Measurements from ENCODE around the gene IQCK. TPM values are rescaled to one million over a fixed set of nuclear protein-coding genes. Genes with fewer than 3 reads are reported as not detected.
A peak's percentile ranks its signal among the peaks of the same experiment; 100 is the strongest.

Gene IQCK
- total RNA-seq, 1 donor from 2014 or later: 1.3 TPM

DNA sequence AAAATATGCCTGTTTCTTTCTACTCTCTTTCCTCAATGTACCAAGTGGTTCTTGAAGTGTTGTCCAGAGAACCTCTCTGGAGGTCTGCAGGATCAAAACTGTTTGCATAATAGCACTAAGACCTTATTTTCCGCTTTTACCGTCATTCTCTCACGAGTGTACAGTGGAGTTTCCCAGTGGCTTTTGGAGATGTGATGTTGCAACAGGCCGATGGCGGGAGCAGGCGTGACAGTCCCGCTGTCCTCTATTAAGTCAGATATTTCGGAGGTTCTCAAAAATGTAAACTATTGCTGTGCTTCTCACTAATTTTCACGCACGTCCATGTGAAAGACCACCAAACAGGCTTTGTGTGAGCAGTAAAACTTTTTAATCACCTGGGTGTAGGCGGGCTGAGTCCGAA is 174.8 kb downstream of the IQCK start:
- DNase-seq (ENCODE audit: low read depth): no peak
- TF ChIP-seq CTCF (IDR thresholded peaks at IDR 0.05; ENCODE audit: insufficient read depth, low read length, severe bottlenecking): no peak
- no peak for FAIRE-seq
- H3K27me3 ChIP-seq (ENCODE audit: control insufficient read depth, insufficient read depth, low read length): no peaks in the 10 kb centered on the region
- no peaks in the 10 kb centered on the region for H3K36me3 ChIP-seq (ENCODE audit: control insufficient read depth, insufficient read depth, low read length)
- no peak overlapping the region for H3K4me3 ChIP-seq (ENCODE audit: low read depth, low read length)

- no peaks in the 10 kb centered on the region for H3K36me3 ChIP-seq (ENCODE audit: control insufficient read depth, insufficient read depth, low read length)
- no peak for TF ChIP-seq CTCF (IDR thresholded peaks at IDR 0.05; ENCODE audit: insufficient read depth, low read length, severe bottlenecking)
- FAIRE-seq: no peak
- no peaks in the 10 kb centered on the region for H3K27me3 ChIP-seq (ENCODE audit: control insufficient read depth, insufficient read depth, low read length)
- no peak overlapping the region for H3K4me3 ChIP-seq (ENCODE audit: low read depth, low read length)
- no peak for DNase-seq (ENCODE audit: low read depth)
Measured at GRCh38 chr16:19894586-19894985, 176.5 kb downstream of the IQCK start.

- no peak for DNase-seq (ENCODE audit: low read depth)
- TF ChIP-seq CTCF (IDR thresholded peaks at IDR 0.05; ENCODE audit: insufficient read depth, low read length, severe bottlenecking): no peak
Measured at GRCh38 chr16:19896951-19897350, 178.9 kb downstream of the IQCK start.

GRCh38 chr16:19898166-19898565 is 180.1 kb downstream of the IQCK start:
- no peak for DNase-seq (ENCODE audit: low read depth)
- FAIRE-seq: no peak
- no peak overlapping the region for H3K4me3 ChIP-seq (ENCODE audit: low read depth, low read length)
- no peaks in the 10 kb centered on the region for H3K27me3 ChIP-seq (ENCODE audit: control insufficient read depth, insufficient read depth, low read length)
- no peaks in the 10 kb centered on the region for H3K36me3 ChIP-seq (ENCODE audit: control insufficient read depth, insufficient read depth, low read length)
- no peak for TF ChIP-seq CTCF (IDR thresholded peaks at IDR 0.05; ENCODE audit: insufficient read depth, low read length, severe bottlenecking)

More at GRCh38 chr16:19896951-19897350, 178.9 kb downstream of the IQCK start:
- H3K4me3 ChIP-seq (ENCODE audit: low read depth, low read length): no peak overlapping the region
- no peaks in the 10 kb centered on the region for H3K36me3 ChIP-seq (ENCODE audit: control insufficient read depth, insufficient read depth, low read length)
- no peak for FAIRE-seq
- H3K27me3 ChIP-seq (ENCODE audit: control insufficient read depth, insufficient read depth, low read length): no peaks in the 10 kb centered on the region

DNA sequence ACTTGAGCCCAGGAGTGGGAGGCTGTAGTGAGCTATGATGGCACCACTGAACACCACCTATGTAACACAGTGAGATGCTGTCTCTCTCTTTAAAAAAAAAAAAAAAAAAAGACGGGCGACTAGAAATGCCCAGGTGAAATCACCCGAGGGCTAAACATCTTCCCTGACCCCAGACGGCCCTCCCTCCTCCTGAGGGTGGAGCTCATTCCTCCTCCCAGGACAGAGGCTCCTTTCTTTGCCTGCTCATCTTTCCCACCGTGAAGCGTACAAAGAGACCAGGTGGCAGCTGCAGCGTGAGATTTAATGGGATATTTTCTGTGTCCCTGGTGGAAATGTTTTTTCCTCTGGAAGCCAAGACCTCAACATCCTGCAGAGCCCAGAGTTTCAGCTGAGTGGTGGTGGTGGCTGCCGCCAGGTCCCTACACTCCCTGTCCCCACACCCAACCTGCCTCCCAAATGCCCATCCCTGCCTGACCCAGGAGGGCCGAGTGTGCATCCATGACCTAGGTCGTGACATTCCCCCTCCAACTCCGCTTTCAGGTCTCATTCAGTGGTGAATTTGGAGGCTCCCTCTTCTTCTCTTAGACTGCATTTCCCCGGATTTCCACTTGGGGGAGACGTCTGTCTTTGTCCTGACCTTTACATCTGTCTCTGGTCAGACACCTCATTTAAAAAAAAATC is 181.0 kb downstream of the IQCK start:
- no peak for FAIRE-seq
- Histone ChIP-seq H3K27me3 (ENCODE audit: control insufficient read depth, insufficient read depth, low read length) (no peaks in the 10 kb centered on the region), H3K4me3 (ENCODE audit: low read depth, low read length) (no peak overlapping the region), H3K36me3 (ENCODE audit: control insufficient read depth, insufficient read depth, low read length) (no peaks in the 10 kb centered on the region)
- peak; percentile 53 for DNase-seq (ENCODE audit: low read depth)
- TF ChIP-seq CTCF (IDR thresholded peaks at IDR 0.05; ENCODE audit: insufficient read depth, low read length, severe bottlenecking): peak; percentile 78

DNA sequence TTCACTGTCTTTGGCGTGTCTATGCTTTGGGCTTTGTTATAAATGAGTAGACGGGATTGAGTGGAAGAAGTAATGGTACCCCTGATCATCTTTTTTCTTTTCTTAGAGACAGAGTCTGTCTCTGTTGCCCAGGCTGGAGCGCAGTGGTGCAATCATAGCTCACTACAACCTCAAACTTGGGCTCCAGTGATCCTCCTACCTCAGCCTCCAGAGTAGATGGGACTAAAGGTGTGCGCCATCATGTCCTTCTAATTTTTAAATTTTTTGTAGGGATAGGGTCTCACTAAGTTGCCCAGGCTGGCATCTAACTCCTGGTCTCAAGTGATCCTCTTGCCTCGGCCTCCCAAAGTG is 181.5 kb downstream of the IQCK start:
- no peak for TF ChIP-seq CTCF (IDR thresholded peaks at IDR 0.05; ENCODE audit: insufficient read depth, low read length, severe bottlenecking)
- FAIRE-seq: no peak
- Histone ChIP-seq H3K36me3 (ENCODE audit: control insufficient read depth, insufficient read depth, low read length) (no peaks in the 10 kb centered on the region), H3K4me3 (ENCODE audit: low read depth, low read length) (no peak overlapping the region), H3K27me3 (ENCODE audit: control insufficient read depth, insufficient read depth, low read length) (no peaks in the 10 kb centered on the region)
- DNase-seq (ENCODE audit: low read depth): no peak
